IMR-90 (cell line): Measurements from ENCODE around the gene CYLC2. TPM values are rescaled to one million over a fixed set of nuclear protein-coding genes. Genes with fewer than 3 reads are reported as not detected.
A peak's percentile ranks its signal among the peaks of the same experiment; 100 is the strongest.

Source experiments
- ATAC-seq: fragments of 200-7000 bp; cut with Tn5 transposase; 2 replicates; pipeline ENCODE4 v1.9.1; 2020; ENCODE audit warnings: low read depth, mild to moderate bottlenecking, moderate library complexity
- BruUV-seq: library from RNA; stranded (reverse); fragments of 400-500 nt; replicated peaks from 2 replicates; lab custom pipeline; 2021; lab: Mats Ljungman, UMichigan
- CTCF ChIA-PET: fragments of 300-600 bp; formaldehyde crosslinking; extraction: SDS; loops from one replicate; lab custom pipeline; 2021; ENCODE audit warnings: antibody characterized with exemption; lab: Yijun Ruan, JAX
- POLR2A ChIA-PET: fragments of 300-600 bp; sonication (Branson Sonifier 250); formaldehyde crosslinking; loops from one replicate; lab custom pipeline; 2022; ENCODE audit warnings: antibody characterized with exemption; ENCODE audit not compliant: unreplicated experiment; lab: Charles Lee
- DNase-seq: peaks from one replicate; pipeline ENCODE4 v3.0.0; 2013
- H2AFZ ChIP-seq: replicated peaks from 2 replicates; pipeline ENCODE3; 2013; ENCODE audit warnings: low read length, mild to moderate bottlenecking; ENCODE audit not compliant: poor library complexity
- H2AK5ac ChIP-seq: 2 replicates; pipeline ENCODE4 v1.6.1; 2013; ENCODE audit warnings: low read depth, low read length, inconsistent platforms
- H2AK9ac ChIP-seq: replicated peaks from 2 replicates; pipeline ENCODE3; 2013; ENCODE audit warnings: mild to moderate bottlenecking, low read depth, low read length, moderate library complexity; ENCODE audit not compliant: poor library complexity
- H2BK120ac ChIP-seq: 2 replicates; pipeline ENCODE4 v1.6.1; 2013; ENCODE audit warnings: low read depth, low read length, inconsistent platforms
- H2BK15ac ChIP-seq: 3 replicates; pipeline ENCODE4 v1.6.1; 2013; ENCODE audit warnings: low read depth, low read length, inconsistent platforms
- H2BK20ac ChIP-seq: 2 replicates; pipeline ENCODE4 v1.6.1; 2013; ENCODE audit warnings: low read depth, mild to moderate bottlenecking, inconsistent platforms, low read length, moderate library complexity
- H2BK5ac ChIP-seq: 2 replicates; pipeline ENCODE4 v1.6.1; 2013; ENCODE audit warnings: mild to moderate bottlenecking, low read depth, low read length, inconsistent platforms; ENCODE audit not compliant: poor library complexity, severe bottlenecking
- H3K14ac ChIP-seq: replicated peaks from 2 replicates; pipeline ENCODE4 v1.6.1; 2013; ENCODE audit warnings: low read depth, low read length, inconsistent platforms
- H3K18ac ChIP-seq: 2 replicates; pipeline ENCODE4 v1.6.1; 2013; ENCODE audit warnings: low read depth, low read length, control low read depth
- H3K23ac ChIP-seq: 2 replicates; pipeline ENCODE4 v1.6.1; 2013; ENCODE audit warnings: low read depth, low read length, inconsistent platforms
- H3K27ac ChIP-seq: 2 replicates; pipeline ENCODE4 v1.5.1; 2013; ENCODE audit warnings: mild to moderate bottlenecking, control low read depth, low read length; ENCODE audit not compliant: insufficient read depth
- H3K27me3 ChIP-seq: 2 replicates; pipeline ENCODE4 v1.6.1; 2013; ENCODE audit warnings: low read length; ENCODE audit not compliant: control insufficient read depth, insufficient read depth
- H3K36me3 ChIP-seq: 2 replicates; pipeline ENCODE4 v1.6.1; 2013; ENCODE audit warnings: low read length, mixed read lengths; ENCODE audit not compliant: control insufficient read depth, insufficient read depth
- H3K4ac ChIP-seq: 2 replicates; pipeline ENCODE4 v1.6.1; 2013; ENCODE audit warnings: low read depth, low read length, inconsistent platforms
- H3K4me1 ChIP-seq: 2 replicates; pipeline ENCODE4 v1.6.1; 2013; ENCODE audit warnings: low read length, mixed read lengths; ENCODE audit not compliant: control insufficient read depth, insufficient read depth
- H3K4me2 ChIP-seq: 2 replicates; pipeline ENCODE4 v1.6.1; 2013; ENCODE audit warnings: low read depth, mild to moderate bottlenecking, control low read depth, low read length, moderate library complexity
- H3K4me3 ChIP-seq: 2 replicates; pipeline ENCODE4 v1.5.1; 2013; ENCODE audit warnings: low read depth, mild to moderate bottlenecking, control low read depth, low read length, moderate library complexity; ENCODE audit not compliant: insufficient read depth
- H3K56ac ChIP-seq: 2 replicates; pipeline ENCODE4 v1.6.1; 2013; ENCODE audit warnings: low read length, inconsistent platforms; ENCODE audit not compliant: insufficient read depth; ENCODE audit errors: extremely low read depth
- H3K79me1 ChIP-seq, 2 experiments: 2 replicates each; pipeline ENCODE4 v1.6.1; 2013; ENCODE audit warnings: low read length in 2 of 2, inconsistent platforms in 1 of 2, low read depth in 1 of 2
- H3K9ac ChIP-seq: 2 replicates; pipeline ENCODE4 v1.6.1; 2013; ENCODE audit warnings: low read depth, low read length, control low read depth
- H3K9me1 ChIP-seq: 2 replicates; pipeline ENCODE4 v1.6.1; 2013; ENCODE audit warnings: low read length, inconsistent platforms; ENCODE audit not compliant: insufficient read depth
- H3K9me3 ChIP-seq: 2 replicates; pipeline ENCODE4 v1.6.1; 2013; ENCODE audit warnings: low read length; ENCODE audit not compliant: control insufficient read depth, insufficient read depth
- H4K20me1 ChIP-seq: 2 replicates; pipeline ENCODE4 v1.6.1; 2013; ENCODE audit warnings: low read length, inconsistent platforms; ENCODE audit not compliant: insufficient read depth
- H4K5ac ChIP-seq: 2 replicates; pipeline ENCODE4 v1.6.1; 2013; ENCODE audit warnings: mild to moderate bottlenecking, low read depth, low read length, control low read depth
- H4K8ac ChIP-seq, 2 experiments: 2 replicates each; pipeline ENCODE4 v1.6.1; 2013; ENCODE audit warnings: low read depth in 2 of 2, low read length in 2 of 2, control low read depth in 1 of 2, inconsistent platforms in 1 of 2
- H4K91ac ChIP-seq: 2 replicates; pipeline ENCODE4 v1.6.1; 2013; ENCODE audit warnings: low read depth, low read length, inconsistent platforms; ENCODE audit not compliant: insufficient read depth
- BHLHE40 ChIP-seq: fragments of 150-350 bp; IDR thresholded peaks from 2 replicates; pipeline ENCODE4 v1.6.1; 2016; ENCODE audit warnings: mild to moderate bottlenecking, low read depth, low read length
- CEBPB ChIP-seq: IDR thresholded peaks from 2 replicates; pipeline ENCODE4 v1.6.1; 2012; ENCODE audit warnings: low read depth, low read length, improper control_type of control experiment
- CTCF ChIP-seq: conservative IDR thresholded peaks from 2 replicates; pipeline ENCODE4 v1.5.1; 2012; ENCODE audit warnings: mild to moderate bottlenecking, low read depth, low read length, improper control_type of control experiment
- MAFK ChIP-seq: IDR thresholded peaks from 2 replicates; pipeline ENCODE4 v1.6.1; 2012; ENCODE audit warnings: low read depth, low read length, improper control_type of control experiment
- NFE2L2 ChIP-seq: fragments of 150-350 bp; IDR thresholded peaks from 2 replicates; pipeline ENCODE4 v1.6.1; 2016; ENCODE audit warnings: low read depth, mild to moderate bottlenecking, low read length
- RCOR1 ChIP-seq: IDR thresholded peaks from 2 replicates; pipeline ENCODE4 v1.6.1; 2012; ENCODE audit warnings: mild to moderate bottlenecking, low read length, improper control_type of control experiment; ENCODE audit not compliant: insufficient replicate concordance
- RFX5 ChIP-seq: IDR thresholded peaks from 2 replicates; pipeline ENCODE4 v1.8.0; 2012; ENCODE audit warnings: low read depth, mild to moderate bottlenecking, low read length, moderate library complexity
- SMC3 ChIP-seq: fragments of 150-350 bp; IDR thresholded peaks from 2 replicates; pipeline ENCODE4 v1.6.1; 2016; ENCODE audit warnings: low read depth, mild to moderate bottlenecking, antibody characterized with exemption, low read length, moderate library complexity
- WGBS, 2 experiments: methylation state at CpG; one replicate each; pipeline versions ENCODE4 v1.1.5 to v1.1.7; 2013; ENCODE audit warnings: missing lambda C conversion rate in 2 of 2; ENCODE audit not compliant: insufficient read length in 1 of 2; ENCODE audit errors: extremely low coverage in 2 of 2; 5-methylcytosine and 5-hydroxymethylcytosine counted together
- dilution Hi-C: fragments of 300-500 bp; cut with HindIII; formaldehyde crosslinking; loops from one replicate; pipeline ENCODE4 v1.14.3; 2018; ENCODE audit warnings: low sequenced_read_pairs; ENCODE audit not compliant: unreplicated experiment
- in situ Hi-C: fragments of 300-500 bp; cut with MboI; formaldehyde crosslinking; loops from 3 replicates; pipeline ENCODE4 v1.14.3; 2019; ENCODE audit warnings: low sequenced_read_pairs, inconsistent platforms, mixed read lengths
- intact Hi-C: fragments of 100-400 bp; cut with micrococcal nuclease; formaldehyde crosslinking; loops from 2 replicates; pipeline ENCODE4 v1.10.0; 2022
- polyA plus RNA-seq, 3 experiments: library from polyadenylated mRNA; depleted of rRNA; stranded (reverse); fragments of >200 nt; gene quantifications; 2 replicates each; pipeline ENCODE4 v1.2.3, GENCODE V29; 2012; ENCODE audit warnings: low replicate concordance in 1 of 3
- total RNA-seq: library from RNA; depleted of rRNA; stranded (reverse); fragments of >200 nt; gene quantifications from 2 replicates; pipeline ENCODE4 v1.2.3, GENCODE V29; 2012

CYLC2 gene
- total and polyA plus RNA-seq, 2 of the 4 experiments (the other 2 are of a cell fraction), result not detected

GRCh38 chr9:103003689-103004088, 8.6 kb downstream of the CYLC2 start:
- no peaks in the 10 kb centered on the region for H3K36me3 ChIP-seq
- DNase-seq (no peak), ATAC-seq (no peak)
- in situ Hi-C loops (no loop called here), dilution Hi-C loops (no loop called here), intact Hi-C loops (no loop called here)
- no peak overlapping the region for H4K5ac ChIP-seq
- H2BK120ac ChIP-seq, result no peak overlapping the region
- H3K27ac ChIP-seq, result no peak overlapping the region
- no peaks in the 10 kb centered on the region for H3K27me3 ChIP-seq
- no peak overlapping the region for H3K14ac ChIP-seq
- no peaks in the 10 kb centered on the region for H3K4me1 ChIP-seq
- no CpG with 5 or more reads among the region's 1 CpG for WGBS, 2 experiments
- H3K9me3 ChIP-seq, result peaks cover 2% of the 10 kb centered on the region; the same call in 1 of the 2 replicates
- no peak overlapping the region for H3K18ac ChIP-seq
- H3K23ac ChIP-seq, result no peak overlapping the region
- BruUV-seq, result no TSS peak
- no peaks in the 10 kb centered on the region for H3K9me1 ChIP-seq
- H3K4me2 ChIP-seq, result no peak overlapping the region
- no peak overlapping the region for H4K8ac ChIP-seq
- POLR2A ChIA-PET, result no interaction called here
- H2AK9ac ChIP-seq, result no peak overlapping the region
- H3K4me3 ChIP-seq, result no peak overlapping the region
- H2BK15ac ChIP-seq, result no peak overlapping the region
- no peak overlapping the region for H3K4ac ChIP-seq
- H2BK20ac ChIP-seq, result no peak overlapping the region
- CTCF ChIA-PET, result interaction anchor here (0.6 kb wide), 1 partner anchor 1000 kb away, joined by 3 read pairs; no protein-coding TSS in a partner anchor
- TF ChIP-seq RCOR1 (no peak), MAFK (no peak), CTCF (no peak), RFX5 (no peak), SMC3 (no peak), CEBPB (peak; percentile 66), BHLHE40 (no peak), NFE2L2 (no peak)
- H4K91ac ChIP-seq, result no peak overlapping the region
- no peak overlapping the region for H3K9ac ChIP-seq
- H2AK5ac ChIP-seq, result no peak overlapping the region
- H3K56ac ChIP-seq, result no peak overlapping the region
- no peak overlapping the region for H2BK5ac ChIP-seq
- H2AFZ ChIP-seq, result no peak overlapping the region
- H3K79me1 ChIP-seq, result no peaks in the 10 kb centered on the region
- no peaks in the 10 kb centered on the region for H4K20me1 ChIP-seq
